ENCODE data around the gene RELN.
"Not testable (repeated sequence)": the region's sequence is repeated elsewhere in the genome, so short reads cannot be mapped to it uniquely, and the experiment has no call there.

RELN gene

DNA sequence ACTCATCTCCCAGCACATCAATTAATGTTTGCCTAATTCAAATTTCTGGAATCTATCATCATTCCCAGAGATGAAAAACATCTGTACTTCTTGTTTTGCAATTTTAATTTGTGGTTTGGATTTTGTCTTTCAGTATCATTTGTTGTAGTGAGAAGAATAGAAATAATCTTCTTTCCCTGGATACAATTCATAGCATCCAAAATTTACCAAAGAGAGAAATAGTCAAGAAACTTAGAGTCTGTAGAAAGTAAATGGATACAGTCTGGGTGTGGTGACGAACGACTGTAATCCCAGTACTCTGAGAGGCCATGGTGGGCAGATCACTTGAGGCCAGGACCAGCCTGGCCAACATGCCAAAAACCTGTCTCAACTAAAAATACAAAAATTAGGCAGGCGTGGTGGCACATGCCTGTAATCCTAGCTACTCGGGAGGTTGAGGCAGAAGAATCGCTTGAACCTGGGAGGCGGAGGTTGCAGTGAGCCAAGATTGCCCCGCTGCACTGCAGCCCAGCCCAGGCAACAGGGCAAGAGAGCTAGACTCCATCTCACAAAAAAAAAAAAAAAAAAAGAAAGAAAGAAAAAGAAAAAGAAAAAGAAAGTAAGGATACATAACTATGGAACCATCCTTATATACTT lies 193.0 kb downstream of the RELN start:
- TF ChIP-seq, protein P1, sequence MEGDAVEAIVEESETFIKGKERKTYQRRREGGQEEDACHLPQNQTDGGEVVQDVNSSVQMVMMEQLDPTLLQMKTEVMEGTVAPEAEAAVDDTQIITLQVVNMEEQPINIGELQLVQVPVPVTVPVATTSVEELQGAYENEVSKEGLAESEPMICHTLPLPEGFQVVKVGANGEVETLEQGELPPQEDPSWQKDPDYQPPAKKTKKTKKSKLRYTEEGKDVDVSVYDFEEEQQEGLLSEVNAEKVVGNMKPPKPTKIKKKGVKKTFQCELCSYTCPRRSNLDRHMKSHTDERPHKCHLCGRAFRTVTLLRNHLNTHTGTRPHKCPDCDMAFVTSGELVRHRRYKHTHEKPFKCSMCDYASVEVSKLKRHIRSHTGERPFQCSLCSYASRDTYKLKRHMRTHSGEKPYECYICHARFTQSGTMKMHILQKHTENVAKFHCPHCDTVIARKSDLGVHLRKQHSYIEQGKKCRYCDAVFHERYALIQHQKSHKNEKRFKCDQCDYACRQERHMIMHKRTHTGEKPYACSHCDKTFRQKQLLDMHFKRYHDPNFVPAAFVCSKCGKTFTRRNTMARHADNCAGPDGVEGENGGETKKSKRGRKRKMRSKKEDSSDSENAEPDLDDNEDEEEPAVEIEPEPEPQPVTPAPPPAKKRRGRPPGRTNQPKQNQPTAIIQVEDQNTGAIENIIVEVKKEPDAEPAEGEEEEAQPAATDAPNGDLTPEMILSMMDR (IDR thresholded peaks at IDR 0.05), result no peak
- DNase-seq (ENCODE audit: low spot score), result no peak
- no peak overlapping the region for H3K27ac ChIP-seq
- H3K4me3 ChIP-seq, result no peak overlapping the region

DNA sequence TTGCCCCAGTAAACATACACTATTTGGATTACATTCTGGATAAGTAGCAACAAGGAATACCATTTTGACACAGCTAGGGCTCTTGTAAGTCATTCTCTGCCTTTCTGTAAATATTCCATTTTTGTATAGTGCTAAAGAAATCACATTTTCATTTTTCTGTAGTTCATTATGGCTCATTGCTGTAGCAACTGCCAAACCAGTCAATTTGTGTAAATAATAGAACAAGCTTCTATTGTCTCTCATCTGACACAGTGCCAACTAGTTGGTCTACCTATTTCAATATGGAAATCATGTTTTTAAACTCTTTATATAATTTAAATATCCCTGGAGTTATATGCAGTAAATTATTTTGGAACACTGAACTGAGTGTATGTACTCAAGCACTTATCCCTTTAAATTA lies 193.7 kb downstream of the RELN start:
- Histone ChIP-seq H3K27ac (no peak overlapping the region), H3K4me3 (no peak overlapping the region)
- no peak for DNase-seq (ENCODE audit: low spot score)
- TF ChIP-seq, protein P1 (IDR thresholded peaks at IDR 0.05), result no peak

DNA sequence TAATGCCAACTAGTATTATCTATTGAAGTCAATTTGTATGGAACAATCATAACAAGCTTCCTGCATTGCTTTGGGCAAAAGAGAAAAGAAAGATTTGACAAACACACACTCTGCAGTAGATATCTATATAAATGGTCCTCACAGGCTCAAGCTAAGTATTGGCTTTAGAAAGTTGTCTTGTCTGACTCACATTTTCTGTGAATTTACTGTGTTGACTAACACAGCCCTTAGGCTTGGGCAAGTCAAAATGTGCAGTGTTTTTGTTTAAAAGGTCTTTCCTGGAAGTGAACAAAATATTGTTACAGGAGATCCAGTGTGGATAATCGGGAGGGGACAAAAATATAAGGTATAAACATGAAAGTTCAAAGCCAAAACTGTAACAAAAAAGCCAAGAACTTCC lies 194.4 kb downstream of the RELN start:
- Histone ChIP-seq H3K4me3 (no peak overlapping the region), H3K27ac (no peak overlapping the region)
- no peak for DNase-seq (ENCODE audit: low spot score)
- TF ChIP-seq, protein P1 (IDR thresholded peaks at IDR 0.05), result no peak

DNA sequence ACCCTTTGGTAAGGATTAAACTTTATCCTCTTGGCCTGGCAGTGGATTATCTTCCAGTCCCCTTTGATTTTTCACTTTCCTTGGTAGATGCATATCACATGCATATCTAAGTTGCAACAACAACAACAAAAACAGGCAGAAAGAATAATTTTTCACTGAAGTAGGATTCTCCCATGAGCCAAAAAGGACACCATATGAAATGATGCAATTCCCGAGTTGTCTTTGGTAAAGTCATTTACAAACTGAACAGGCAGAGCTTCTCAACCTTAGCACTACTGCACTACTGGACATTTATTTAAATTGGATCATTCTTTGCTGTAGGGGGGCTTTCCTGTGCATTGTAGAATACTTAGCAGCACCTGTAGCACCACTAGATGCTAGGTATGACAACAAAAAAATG lies 195.0 kb downstream of the RELN start:
- Histone ChIP-seq H3K4me3 (no peak overlapping the region), H3K27ac (no peak overlapping the region)
- TF ChIP-seq, protein P1 (IDR thresholded peaks at IDR 0.05), result no peak
- DNase-seq (ENCODE audit: low spot score), result no peak

DNA sequence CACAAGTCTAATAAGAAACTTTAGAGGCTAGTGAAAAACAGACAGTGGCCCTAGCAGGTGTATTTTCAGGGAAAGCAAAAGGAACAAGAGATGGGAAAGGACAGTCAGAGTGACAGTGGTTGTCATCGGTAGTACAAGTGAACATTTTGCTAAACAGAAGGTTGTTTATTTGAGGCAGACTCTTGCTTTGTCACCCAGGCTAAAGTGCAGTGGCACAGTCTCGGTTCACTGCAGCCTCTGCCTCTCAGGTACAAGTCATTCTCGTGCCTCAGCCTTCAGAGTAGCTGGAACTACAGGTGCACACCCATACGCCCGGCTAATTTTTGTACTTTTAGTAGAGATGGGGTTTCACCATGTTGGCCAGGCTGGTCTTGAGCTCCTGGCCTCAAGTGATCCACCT lies 195.8 kb downstream of the RELN start:
- no peak for DNase-seq (ENCODE audit: low spot score)
- TF ChIP-seq, protein P1 (IDR thresholded peaks at IDR 0.05), result no peak
- Histone ChIP-seq H3K27ac (no peak overlapping the region), H3K4me3 (no peak overlapping the region)

DNA sequence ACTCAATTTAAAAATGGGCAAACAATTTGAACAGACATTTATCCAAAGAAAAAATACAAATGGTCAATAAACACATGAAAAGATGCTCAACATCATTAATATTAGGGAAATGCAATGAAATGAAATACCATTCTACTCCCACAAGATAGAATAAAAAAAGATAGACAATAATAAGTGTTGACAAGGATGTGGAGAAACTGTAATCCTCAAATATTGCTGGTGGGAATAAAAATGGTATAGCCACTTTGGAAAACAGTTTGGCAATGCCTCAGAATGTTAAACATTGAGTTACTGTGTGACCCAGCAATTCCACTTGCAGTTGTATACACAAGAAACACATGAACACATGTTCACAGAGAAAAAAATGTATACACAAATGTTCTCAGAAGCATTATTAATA lies 197.6 kb downstream of the RELN start:
- no peak overlapping the region for H3K4me3 ChIP-seq
- no peak overlapping the region for H3K27ac ChIP-seq
- DNase-seq (ENCODE audit: low spot score), result no peak
- TF ChIP-seq, protein P1 (IDR thresholded peaks at IDR 0.05), result no peak

DNA sequence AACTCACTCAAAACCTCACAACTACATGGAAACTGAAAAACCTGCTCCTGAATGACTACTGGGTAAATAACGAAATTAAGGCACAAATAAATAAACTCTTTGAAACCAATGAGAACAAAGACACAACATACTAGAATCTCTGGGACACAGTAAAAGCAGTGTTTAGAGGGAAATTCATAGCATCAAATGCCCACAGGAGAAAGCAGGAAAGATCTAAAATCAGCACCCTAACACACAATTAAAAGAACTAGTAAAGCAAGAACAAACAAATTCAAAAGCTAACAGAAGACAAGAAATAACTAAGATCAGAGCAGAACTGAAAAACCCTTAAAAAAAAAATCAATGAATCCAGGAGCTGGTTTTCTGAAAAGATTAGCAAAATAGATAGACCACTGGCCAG lies 202.4 kb downstream of the RELN start:
- DNase-seq (ENCODE audit: low spot score); H3K27ac ChIP-seq; H3K4me3 ChIP-seq: not testable (repeated sequence)
